LHCN-M2 (cell line): Measurements from ENCODE around the gene FOXL2NB. TPM values are rescaled to one million over a fixed set of nuclear protein-coding genes. Genes with fewer than 3 reads are reported as not detected.

Experiments
- DNase-seq: peaks from one replicate; pipeline ENCODE4 v3.0.0-alpha.2; 2012; ENCODE audit warnings: low read depth
- total RNA-seq: library from RNA; depleted of rRNA; stranded (reverse); fragments of >200 nt; gene quantifications from 2 replicates; pipeline ENCODE4 v1.2.3, GENCODE V29; 2014

The FOXL2NB gene
- total RNA-seq, 1 experiment from 2014 or later = 4.0 TPM

DNA sequence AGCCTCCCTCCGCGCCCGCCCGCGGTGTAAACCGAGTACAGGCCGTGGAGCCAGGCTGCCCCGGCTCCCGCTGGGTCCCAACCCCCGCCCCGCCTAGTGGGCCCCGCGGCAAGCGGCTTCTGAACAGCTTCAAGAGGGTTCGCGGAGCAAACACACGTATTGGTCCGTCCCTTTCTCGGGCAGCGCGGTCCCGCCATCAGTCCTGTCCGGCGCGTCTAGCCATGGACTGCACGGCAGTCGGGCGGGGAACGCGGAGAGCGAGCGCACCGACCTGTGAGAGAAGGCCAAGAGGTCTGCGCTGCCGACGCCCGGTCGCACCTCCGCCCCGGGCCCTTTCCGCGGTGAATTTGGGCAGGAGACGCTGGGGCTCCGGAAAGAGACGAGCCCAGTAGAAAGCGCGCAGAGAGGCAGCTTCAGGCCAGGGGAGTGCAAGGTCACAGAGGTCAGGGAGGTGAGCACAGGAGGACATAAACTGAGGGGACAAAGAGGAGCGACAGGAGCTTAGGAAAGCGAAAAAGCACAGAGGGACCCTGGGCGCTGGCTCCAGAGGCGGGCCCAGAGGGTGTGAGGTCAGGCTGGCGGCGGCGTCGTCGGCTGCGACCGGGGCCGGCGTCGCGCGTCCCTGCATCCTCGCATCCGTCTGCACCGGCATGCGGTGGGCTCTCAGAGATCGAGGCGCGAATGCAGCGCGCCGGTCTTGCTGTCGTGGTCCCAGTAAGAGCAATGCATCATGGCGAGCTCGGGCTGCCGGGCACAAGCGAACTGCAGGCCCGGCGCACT, 1.9 kb upstream of the FOXL2NB start:
- DNase-seq = no peak

DNA sequence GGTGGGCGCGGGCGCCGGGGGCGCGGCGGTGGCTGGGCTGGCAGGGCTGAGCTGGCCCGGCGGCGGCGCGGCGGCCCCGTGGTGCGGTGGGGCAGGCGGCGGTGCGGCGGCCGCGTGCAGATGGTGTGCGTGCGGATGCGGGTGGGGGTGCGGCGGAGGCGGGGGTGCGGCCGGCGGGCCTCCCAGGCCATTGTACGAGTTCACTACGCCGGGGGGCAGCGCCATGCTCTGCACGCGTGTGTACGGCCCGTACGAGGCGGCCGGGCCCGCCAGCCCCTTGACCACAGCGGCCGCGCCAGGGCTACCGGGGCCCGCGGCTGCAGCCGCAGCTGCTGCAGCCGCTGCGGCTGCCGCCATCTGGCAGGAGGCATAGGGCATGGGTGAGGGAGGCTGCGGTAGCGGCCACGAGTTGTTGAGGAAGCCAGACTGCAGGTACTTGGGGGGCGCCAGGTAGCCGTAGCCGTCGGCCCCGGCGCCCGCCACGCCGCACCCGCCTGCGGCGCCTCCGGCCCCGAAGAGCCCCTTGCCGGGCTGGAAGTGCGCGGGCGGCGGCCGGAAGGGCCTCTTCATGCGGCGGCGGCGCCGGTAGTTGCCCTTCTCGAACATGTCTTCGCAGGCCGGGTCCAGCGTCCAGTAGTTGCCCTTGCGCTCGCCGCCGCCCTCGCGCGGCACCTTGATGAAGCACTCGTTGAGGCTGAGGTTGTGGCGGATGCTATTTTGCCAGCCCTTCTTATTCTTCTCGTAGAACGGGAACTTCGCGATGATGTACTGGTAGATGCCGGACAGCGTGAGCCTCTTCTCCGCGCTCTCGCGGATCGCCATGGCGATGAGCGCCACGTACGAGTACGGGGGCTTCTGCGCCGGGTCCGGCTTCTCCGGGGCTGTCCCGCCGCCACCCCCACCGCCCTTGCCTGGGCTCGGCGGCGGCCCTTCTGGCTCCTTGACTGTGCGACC, 1.0 kb upstream of the FOXL2NB start:
- peak; percentile 64 for DNase-seq

DNA sequence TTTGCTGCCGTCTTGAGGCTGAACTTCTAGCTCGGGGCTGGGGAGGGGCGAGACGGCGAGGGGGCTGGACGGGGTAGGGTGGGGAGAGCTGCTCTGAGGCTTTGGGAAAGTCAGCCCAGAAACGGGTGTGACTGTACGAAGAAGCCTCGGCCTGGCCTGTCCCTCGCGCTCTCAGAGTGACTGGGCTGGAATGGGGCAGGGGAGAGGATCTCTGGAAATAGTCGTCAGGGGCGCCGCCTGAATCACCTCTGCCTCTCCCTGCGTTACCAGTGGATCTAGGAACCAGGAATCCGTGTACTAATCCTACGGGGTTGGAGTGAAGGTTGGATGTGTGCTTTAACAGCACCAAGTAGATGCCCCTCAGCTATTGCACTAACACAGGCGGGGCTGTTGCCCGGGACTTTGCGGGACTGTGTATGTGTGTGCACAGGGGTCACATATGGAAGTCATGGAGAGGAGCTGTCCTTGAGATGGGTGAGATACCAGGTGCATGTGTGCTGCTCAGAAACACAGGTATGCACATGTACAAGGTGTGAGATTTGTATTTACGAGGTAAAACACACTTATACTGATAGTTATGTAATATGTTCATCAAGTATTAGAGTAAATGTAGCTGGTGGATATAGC, 591 bp downstream of the FOXL2NB start:
- no peak for DNase-seq

DNA sequence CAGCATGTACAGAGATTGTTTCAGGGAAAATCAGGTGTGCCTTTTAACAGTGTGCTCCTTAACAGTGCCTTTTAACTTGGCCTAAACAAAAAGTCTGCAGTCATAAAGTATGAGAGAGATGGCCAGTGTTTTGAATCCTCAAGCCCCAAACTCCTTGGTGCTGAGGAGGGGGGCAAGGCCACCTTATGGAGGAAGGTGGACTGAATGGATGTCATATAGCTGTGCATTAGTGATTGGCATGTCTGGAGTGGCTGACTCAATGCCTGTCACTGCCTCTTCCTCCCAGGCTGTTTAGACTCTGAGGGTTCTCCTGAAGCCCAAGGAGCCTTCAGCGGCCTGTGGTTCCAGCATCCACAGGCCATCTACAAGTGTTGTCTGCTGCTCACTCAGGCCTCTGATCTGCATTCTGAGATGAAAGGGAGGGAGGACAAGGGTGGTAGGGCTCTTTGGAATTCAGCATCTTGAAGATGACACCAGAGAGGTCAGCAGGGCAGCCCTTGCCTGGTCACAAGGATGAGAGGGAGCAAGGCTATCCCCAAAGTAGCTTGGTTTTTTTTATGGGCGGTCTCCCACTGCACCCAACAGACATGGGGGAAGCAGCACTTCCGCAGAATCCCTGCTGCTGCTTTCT, 1.5 kb downstream of the FOXL2NB start:
- DNase-seq = no peak

DNA sequence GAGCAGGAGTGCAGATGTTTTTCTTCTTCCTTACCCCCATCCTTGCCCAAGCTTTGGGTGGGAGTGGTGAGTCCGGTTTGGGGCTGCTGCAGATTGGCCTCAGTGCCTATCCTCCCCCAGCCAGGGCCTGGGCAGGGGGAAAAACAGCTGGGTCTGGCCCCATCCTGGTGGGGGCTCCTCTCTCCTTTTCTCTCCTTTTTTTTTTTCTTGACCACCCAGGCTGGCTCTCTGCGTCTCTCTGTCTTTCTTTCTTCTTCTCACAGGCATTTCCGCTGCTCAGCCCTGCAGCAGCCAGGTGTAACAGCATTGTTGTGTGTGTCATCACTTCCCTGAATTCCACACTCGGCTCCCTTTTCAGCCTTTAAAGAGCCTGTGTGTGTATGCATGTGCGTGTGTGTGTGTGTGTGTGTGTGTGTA, 2.0 kb downstream of the FOXL2NB start:
- no peak for DNase-seq

DNA sequence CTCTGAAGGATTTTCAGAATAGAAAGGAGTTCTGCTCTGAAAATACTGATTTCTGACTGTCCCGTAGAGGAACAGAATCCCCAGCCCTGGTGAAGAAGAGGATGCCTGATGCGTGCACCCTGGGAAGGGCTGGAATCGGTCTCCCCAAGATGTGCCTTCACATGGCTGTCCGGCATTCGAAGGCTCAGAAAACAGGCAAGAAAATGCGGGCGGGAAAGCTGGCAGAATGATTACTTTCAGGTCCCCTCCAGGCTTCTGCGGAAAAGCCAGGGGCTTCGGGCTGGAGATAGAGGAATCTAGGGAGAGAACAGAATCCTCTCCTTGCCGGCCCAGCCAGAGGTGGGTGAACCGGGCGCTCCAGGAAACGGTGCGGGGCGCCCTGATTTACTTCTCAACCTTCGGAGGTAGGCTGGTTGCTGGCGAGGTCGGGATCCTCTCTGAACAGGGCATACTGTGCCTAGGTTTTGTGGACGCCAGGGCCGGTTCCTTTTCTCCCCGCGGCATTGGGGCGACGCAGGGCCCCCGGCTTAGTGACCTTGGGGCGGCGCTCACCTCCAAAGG, 2.5 kb downstream of the FOXL2NB start:
- no peak for DNase-seq

DNA sequence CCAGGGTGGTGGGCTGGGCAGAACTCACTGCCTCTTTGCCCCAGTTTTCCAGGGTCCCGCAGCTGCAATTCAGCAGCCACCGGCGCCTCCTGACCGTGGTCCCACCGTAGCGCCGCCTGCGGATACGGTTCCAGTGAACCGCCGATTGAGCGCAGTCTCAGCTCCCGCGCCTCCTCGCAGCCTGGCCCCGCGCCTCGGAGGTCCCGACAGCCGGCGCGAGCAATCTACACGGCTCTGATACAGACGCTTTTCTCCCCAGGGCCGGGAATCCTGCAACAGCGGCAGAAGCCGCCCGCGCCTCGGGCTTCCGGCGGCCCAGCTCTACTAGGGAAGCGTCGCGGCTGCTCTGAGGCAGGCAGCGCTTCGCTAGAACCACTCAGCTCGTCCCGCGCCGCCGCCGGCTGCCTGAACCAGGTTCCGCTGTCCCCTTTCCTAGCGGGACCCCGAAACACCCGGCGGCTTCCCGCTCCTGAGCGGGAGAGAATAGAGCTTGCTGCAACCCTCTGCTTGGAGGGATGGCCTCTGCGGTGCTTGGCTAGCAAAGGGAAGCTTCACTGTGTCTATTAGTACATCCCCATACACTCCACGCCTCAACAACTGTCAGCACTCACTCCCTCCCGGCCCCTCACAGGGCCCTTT, 3.1 kb downstream of the FOXL2NB start:
- DNase-seq = no peak

DNA sequence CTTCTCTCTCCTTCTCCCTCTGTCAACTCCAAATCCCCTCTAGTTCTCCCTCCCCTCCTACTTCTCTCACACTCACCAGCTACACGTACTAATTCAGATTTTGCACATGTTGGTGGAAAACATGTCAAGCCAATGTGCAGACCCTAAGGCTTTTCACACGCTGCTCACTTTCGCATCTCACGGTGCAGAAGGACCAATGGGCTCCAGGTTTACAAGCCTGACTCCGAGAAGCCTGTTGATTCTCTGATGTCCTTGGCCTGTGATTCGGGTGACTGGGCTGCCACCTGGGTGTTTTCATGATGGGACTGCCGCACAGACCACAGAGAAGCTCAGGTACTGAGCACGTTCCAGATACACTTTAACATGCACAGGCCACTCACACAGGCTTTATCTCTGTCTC, 3.7 kb downstream of the FOXL2NB start:
- no peak for DNase-seq

DNA sequence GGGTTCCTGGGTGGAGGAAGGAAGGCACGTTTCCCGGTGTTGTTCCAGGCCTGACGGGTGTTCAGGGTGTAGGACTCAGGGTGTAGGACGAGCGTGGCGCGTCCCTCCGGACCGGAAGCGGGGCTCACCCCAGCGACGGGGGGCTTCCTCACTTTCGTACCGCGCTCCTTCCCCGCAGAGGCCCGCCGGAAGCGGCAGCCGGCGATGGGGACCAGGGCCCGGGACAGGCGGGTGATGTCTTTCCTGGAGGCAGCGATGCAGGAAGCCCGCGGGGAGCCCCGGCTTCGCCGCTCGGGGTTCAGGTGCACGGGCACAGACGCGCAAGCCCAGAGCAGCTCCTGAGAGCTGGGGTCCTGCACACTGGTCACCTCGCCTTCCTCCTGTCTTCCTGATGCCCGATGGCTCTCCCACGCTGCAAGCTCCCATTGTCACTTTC, 13.4 kb downstream of the FOXL2NB start:
- no peak for DNase-seq

DNA sequence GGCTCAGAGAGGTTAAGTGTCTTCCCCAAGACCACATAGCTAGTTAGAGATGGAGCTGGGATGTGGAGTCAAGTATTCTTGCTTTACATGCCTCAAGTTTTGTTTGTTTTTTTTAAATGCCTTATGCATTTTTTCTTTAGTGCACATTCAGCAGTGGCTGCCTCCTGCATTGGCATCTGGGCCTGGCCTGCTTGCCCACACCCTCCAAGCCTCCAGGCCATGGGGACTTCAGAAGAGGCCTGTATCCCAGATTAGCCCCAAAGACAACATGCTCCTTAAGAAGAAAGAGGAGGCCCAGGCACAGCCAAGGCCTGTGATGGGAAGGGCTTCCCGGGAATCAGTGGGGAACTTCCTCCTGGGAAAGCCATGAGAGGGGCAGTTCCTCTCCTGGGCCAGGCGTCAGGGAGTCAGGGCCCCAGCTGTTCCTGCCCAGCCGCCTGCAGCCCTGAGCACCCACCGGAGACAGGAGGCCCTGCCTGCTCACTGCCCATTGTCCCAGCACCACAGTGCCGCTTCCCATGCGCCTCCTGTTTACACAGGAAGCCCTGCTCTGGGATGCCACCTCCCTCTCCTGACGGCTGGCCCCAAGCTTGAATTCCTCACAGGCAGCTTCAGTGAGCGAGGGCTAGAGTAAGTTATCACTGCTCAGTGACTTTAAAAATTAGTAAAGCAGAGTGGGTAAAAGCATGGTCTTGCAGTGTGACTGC, 16.0 kb downstream of the FOXL2NB start:
- DNase-seq = no peak

DNA sequence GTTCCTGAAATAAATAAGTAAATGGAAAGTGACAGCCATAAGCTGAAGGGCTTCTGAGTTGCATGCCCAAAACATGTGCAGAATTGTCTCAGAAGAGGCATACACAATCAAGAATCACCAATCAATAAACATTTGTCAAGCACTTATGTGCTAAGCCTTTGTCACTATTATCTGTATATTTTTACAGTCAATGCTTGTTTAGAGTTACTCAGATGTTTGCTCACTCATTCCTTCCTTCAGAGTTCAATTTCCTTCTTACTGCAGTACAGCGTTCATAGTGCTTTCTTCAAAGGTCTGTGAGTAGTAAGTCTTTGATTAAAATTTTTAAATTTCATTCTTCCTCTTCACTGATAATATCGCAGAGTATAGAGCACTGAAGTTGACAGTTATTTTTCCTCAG, 17.2 kb downstream of the FOXL2NB start:
- no peak for DNase-seq

DNA sequence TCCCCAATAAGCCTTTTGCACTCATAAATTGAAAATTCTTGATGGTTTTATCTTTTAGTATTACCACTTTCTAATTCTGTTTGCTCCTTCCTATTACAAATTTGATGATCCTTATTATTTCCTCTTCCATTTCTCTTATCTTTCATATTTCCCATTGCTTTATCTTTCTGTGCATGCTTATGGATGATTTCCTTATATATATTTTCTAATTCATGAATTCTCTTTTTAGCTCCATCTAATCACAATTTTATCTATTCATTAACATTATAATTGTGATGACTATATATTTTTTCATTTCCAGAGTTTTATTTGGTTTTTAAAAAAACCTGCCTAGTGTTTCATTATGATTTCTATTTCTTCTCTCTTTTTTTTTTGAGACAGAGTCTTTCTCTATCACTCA, 17.9 kb downstream of the FOXL2NB start:
- no peak for DNase-seq

DNA sequence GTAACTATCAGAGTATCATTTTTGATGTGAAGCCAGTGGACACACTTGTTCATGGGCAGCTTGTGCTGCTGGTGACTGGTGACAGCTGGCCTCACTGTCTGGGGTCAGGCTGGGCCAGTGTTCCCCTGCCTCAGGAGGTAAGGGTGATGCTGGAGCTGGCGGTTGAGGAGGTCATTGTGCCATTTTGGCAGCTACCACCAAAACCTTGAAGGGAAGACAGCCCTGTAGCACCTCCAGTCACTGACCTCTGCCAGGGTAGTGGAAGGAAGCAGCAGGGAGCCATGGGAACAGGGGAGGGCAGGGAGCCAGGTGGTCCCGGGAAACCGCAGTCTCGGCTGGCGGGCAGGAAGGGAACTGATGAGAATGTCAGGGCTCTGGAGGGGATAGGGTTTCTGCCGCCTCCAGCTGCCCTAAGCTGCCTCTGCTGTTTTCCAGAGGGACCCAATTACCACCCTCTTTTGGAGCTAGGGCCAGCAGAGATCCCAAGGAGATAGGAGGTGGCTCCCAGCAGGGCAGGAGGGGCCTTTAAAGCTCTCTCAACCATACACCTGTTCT, 24.8 kb downstream of the FOXL2NB start:
- DNase-seq = no peak

DNA sequence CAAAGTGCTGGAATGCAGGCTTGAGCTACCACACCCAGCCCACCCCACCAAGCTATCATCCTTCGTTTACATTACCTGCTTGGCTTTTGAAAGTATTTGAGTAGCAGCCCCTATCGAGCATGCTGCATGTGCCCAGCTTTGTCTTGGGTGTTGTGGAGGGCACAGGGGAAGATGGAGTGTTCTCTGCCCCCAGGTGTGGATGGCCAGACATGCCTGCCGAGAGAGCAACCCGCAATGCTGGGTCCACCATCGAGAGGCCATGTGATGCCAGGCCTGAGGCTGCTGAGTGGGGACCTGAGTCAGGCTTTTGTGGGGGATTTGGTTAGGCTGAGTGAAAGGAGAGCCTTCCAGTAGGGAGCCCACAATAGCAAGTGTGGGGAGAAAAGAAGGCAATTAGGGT, 25.9 kb downstream of the FOXL2NB start:
- no peak for DNase-seq

DNA sequence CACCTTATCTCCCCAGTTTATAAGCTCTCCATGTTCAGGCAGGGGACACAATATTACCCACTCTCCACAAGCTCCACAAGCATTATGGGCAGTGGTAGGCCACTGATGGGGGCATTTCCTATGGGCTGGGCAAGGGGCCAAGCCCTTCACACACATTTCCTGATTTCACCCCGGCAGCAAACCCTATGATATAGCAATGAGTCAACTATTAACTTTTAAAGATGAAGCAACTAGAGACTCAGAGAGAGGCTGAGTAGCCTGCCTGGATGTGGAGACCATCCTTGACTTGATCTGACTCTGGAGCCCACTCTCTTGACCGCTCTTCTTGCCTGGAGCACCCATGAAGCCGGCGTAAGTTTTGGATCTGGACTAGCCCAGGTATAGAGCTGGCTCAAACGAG, 27.4 kb downstream of the FOXL2NB start:
- DNase-seq = peak; percentile 6

DNA sequence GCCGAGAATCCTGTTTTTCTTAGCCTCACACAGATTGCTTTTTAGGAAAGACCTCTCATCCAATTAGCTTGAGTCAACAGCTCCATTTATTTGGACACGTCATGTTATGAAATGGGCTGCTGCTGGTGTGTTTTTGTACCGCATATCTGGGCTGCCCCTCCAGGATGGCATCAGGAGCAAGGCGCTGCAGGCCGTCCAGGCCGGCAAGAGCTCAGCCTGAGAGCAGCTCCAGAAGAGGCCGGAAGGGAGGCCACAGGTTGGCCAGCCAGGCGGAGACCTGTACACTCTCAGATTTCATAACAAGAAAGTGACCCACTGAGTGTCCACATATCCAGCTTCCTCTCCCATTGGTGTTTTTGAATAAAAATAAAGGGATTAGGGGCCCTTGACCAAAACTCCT, 28.3 kb downstream of the FOXL2NB start:
- DNase-seq = no peak

DNA sequence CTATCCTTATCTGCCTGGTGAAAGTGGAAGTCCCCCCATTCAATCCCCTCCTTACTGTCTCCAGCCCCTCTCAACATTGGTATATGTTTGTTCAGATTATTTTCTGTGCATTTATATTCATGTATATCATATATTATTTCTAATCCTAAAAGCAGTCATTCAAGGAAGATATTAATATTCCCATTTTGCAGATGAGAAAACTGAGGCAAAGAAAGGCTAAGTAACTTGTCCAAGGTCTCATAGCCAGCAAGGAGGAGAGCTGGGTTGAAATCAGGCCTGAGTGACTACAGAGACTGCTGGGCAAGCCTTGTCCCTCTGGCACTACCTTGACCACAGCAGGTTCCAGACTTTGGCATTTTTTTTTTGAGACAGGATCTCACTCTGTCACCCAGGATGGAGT, 29.0 kb downstream of the FOXL2NB start:
- no peak for DNase-seq

DNA sequence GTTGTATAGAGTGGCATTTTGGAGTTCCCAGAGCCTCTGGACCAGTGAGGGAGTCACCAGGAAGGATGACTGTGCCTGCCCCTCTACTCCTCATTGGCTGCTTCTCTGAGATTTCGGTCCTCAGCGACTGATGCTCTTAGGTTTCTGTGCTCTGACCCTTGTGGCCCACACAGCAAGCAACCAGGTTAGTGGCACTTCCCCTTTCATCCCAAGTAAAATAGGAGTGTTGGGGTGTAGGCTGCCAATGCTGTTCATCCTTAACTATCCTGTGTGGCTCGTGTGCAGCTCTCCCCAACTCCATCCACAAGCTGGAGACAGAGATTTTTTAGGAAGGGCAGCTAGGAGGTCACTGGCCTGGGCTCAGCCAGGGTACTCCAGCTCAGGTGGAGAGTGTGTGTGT, 37.8 kb downstream of the FOXL2NB start:
- DNase-seq = no peak

DNA sequence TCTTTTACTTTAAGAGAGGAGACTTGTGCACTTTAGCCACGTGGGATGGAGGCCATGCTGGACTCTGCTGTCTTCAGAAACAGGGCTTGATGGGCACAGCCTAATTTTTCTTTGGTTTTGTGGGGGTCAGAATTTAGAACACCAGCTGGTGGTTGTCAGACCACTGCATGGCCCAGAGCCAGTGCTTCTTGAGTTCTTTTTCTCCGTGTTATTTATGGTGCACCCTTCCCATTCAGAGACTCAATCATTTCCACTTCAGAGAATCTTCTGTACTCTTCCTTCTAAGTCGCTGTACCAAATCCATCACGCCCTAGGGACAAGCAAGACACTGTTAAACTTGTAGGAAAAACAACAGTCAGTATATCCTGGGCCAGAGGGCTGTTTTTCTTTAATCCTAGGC, 38.9 kb downstream of the FOXL2NB start:
- DNase-seq = no peak

DNA sequence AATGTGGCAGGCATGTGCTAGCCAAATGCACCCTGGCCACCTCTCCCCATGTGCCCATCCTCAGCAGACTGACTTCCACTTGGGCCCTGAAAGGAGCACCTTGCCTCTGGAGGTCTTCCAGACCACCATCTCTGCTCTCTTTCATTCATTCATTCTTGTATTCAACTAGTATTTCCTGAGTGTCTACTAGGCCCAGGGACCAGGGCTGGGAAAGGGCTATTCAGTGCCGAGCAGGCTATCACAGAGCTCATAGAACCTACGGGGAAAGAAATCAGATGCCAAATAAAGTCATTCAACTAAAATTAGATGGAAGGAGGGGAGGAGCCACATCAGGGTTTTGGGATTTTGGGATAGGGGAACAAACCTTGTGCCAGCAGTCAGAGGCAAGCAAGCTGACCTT, 40.2 kb downstream of the FOXL2NB start:
- no peak for DNase-seq
